Measurements from ENCODE around the gene GABBR2.
"Not testable (repeated sequence)": the region's sequence is repeated elsewhere in the genome, so short reads cannot be mapped to it uniquely, and the experiment has no call there.

The GABBR2 gene

GRCh38 chr9:98517761-98518160, 191.0 kb downstream of the GABBR2 start:
- DNase-seq (ENCODE audit: low read depth), result no peak
- H3K4me3 ChIP-seq (ENCODE audit: low read depth, low read length), result no peak overlapping the region
- no peak for TF ChIP-seq CTCF (IDR thresholded peaks at IDR 0.05; ENCODE audit: control insufficient read depth, extremely low read depth, insufficient read depth)

- no peak for DNase-seq (ENCODE audit: low read depth)
- no peak overlapping the region for H3K4me3 ChIP-seq (ENCODE audit: low read depth, low read length)
- TF ChIP-seq CTCF (IDR thresholded peaks at IDR 0.05; ENCODE audit: control insufficient read depth, extremely low read depth, insufficient read depth), result no peak
These were observed 191.7 kb downstream of the GABBR2 start for GRCh38 chr9:98516897-98517503.

GRCh38 chr9:98516205-98516896, 192.4 kb downstream of the GABBR2 start:
- TF ChIP-seq CTCF (IDR thresholded peaks at IDR 0.05; ENCODE audit: control insufficient read depth, extremely low read depth, insufficient read depth), result no peak
- no peak overlapping the region for H3K4me3 ChIP-seq (ENCODE audit: low read depth, low read length)
- DNase-seq (ENCODE audit: low read depth), result no peak

GRCh38 chr9:98515506-98516204, 193.1 kb downstream of the GABBR2 start:
- TF ChIP-seq CTCF (IDR thresholded peaks at IDR 0.05; ENCODE audit: control insufficient read depth, extremely low read depth, insufficient read depth), result no peak
- H3K4me3 ChIP-seq (ENCODE audit: low read depth, low read length), result no peak overlapping the region

GRCh38 chr9:98514841-98515240, 193.9 kb downstream of the GABBR2 start:
- TF ChIP-seq CTCF (IDR thresholded peaks at IDR 0.05; ENCODE audit: control insufficient read depth, extremely low read depth, insufficient read depth), result no peak
- no peak overlapping the region for H3K4me3 ChIP-seq (ENCODE audit: low read depth, low read length)
- no peak for DNase-seq (ENCODE audit: low read depth)

More at GRCh38 chr9:98515506-98516204, 193.1 kb downstream of the GABBR2 start:
- no peak for DNase-seq (ENCODE audit: low read depth)

- DNase-seq (ENCODE audit: low read depth); H3K4me3 ChIP-seq (ENCODE audit: low read depth, low read length): not testable (repeated sequence)
These were observed 200.4 kb downstream of the GABBR2 start for GRCh38 chr9:98508217-98508919.

All from LNCaP clone FGC (cell line).